ENCODE data around the gene DPH7. TPM values are rescaled to one million over a fixed set of nuclear protein-coding genes. Genes with fewer than 3 reads are reported as not detected.

DPH7 gene
- polyA plus RNA-seq, 4 donors, result 22.5 to 36.7 (median 31.5) TPM

DNA sequence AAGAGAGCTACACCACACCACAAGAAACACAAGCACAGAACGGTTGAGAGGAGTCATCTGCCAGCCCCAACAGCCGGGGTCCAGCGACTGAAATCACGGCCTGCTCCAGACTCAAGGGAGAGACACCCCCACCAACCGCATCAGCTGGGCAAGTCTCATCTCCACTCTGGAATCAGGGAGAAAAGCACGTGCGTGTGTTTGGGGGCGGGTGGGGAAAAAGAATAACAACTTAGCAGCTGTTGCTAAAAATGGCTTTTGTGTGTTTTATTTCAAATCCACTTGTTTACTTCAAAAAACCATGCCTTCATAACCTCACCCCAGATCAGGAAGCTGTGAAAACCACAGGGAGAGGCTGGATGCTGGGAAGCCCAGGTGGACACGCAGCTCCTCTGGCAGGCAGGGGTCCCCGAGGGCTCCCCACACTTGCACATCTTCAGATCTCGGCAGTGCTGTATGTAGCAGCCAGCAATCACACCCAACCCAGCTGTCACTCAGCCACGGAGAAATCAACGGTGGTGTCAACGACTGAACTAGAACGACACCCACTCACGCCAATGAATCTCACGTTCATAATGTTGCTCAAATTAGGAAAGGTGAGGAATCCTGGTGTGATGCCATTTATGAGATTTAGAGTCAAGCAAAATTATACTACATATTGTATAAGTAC lies 47.5 kb downstream of the DPH7 start:
- Histone ChIP-seq H3K9me3 (ENCODE audit: control insufficient read depth in 2 of 2, insufficient read depth in 1 of 2, low read depth in 1 of 2, low read length in 1 of 2) (no peaks in the 10 kb centered on the region), H3K4me3 (ENCODE audit: low read depth in 1 of 3, low read length in 3 of 3) (no peak overlapping the region), H3K4me1 (ENCODE audit: control insufficient read depth in 3 of 3, insufficient read depth in 2 of 3, low read depth in 1 of 3, low read length in 2 of 3) (peaks cover 0 to 3% (median 0%) of the 10 kb centered on the region in 3 donors), H3K27ac (ENCODE audit: low read depth in 1 of 3, low read length in 2 of 3) (no peak overlapping the region), H3K36me3 (ENCODE audit: control insufficient read depth in 3 of 3, insufficient read depth in 2 of 3, low read depth in 1 of 3, low read length in 3 of 3) (no peaks in the 10 kb centered on the region), H3K27me3 (ENCODE audit: control insufficient read depth in 3 of 3, insufficient read depth in 3 of 3, low read length in 3 of 3) (no peaks in the 10 kb centered on the region)
- DNase-seq (no peak), FAIRE-seq (no peak)
- WGBS, 3 donors, result 53 to 87% (median 79%) methylated on average over 17 of the region's 17 CpGs

DNA sequence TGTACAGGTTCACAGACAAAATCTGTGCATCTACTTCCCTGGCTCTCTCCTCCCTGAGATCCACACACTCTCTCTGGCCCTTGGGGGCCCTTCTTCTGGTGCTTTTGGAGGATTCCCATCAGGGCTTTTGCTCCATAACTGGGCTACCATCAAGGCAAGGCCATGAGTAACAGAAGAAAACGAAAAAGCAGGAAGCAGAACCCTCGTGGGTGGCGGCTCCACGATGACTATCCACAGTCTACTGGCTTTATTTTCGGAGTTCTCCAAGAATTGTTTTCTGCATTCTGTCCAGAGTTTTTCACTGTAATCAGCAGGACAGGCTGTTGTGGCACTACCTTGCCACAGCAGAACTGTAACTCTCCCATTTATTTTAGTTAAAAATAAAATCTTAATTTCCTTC lies 48.4 kb downstream of the DPH7 start:
- H3K27me3 ChIP-seq (ENCODE audit: control insufficient read depth in 3 of 3, insufficient read depth in 3 of 3, low read length in 3 of 3), result no peaks in the 10 kb centered on the region
- H3K36me3 ChIP-seq (ENCODE audit: control insufficient read depth in 3 of 3, insufficient read depth in 2 of 3, low read depth in 1 of 3, low read length in 3 of 3), result no peaks in the 10 kb centered on the region
- DNase-seq (no peak), FAIRE-seq (no peak)
- 72 to 82% (median 81%) methylated on average over 5 of the region's 5 CpGs for WGBS, 3 donors
- no peak overlapping the region for H3K4me3 ChIP-seq (ENCODE audit: low read depth in 1 of 3, low read length in 3 of 3)
- peaks cover 0 to 3% (median 0%) of the 10 kb centered on the region in 3 donors for H3K4me1 ChIP-seq (ENCODE audit: control insufficient read depth in 3 of 3, insufficient read depth in 2 of 3, low read depth in 1 of 3, low read length in 2 of 3)
- H3K27ac ChIP-seq (ENCODE audit: low read depth in 1 of 3, low read length in 2 of 3), result no peak overlapping the region
- no peaks in the 10 kb centered on the region for H3K9me3 ChIP-seq (ENCODE audit: control insufficient read depth in 2 of 2, insufficient read depth in 1 of 2, low read depth in 1 of 2, low read length in 1 of 2)

DNA sequence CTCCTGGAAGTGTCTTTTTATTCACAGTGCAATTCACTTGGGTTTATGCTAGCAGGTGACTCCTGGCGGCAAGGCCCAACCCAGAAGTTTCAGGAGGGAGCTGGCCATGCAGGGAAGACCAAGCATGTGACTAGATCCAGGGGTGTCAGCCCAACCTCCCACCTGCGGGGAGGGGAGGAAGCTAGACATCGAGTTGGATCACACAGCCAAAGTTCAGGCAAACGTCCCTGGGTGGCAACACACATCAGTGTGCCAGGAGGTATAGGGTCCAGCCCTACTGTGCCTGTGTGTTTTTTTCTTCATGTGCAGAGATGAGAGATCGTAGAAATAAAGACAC lies 53.8 kb downstream of the DPH7 start:
- 36 to 71% (median 53%) methylated on average over 5 of the region's 5 CpGs for WGBS, 3 donors
- H3K27me3 ChIP-seq (ENCODE audit: control insufficient read depth in 3 of 3, insufficient read depth in 3 of 3, low read length in 3 of 3), result no peaks in the 10 kb centered on the region
- FAIRE-seq (no peak), DNase-seq (no peak)
- no peaks in the 10 kb centered on the region for H3K9me3 ChIP-seq (ENCODE audit: control insufficient read depth in 2 of 2, insufficient read depth in 1 of 2, low read depth in 1 of 2, low read length in 1 of 2)
- no peak overlapping the region for H3K4me3 ChIP-seq (ENCODE audit: low read depth in 1 of 3, low read length in 3 of 3)
- H3K27ac ChIP-seq (ENCODE audit: low read depth in 1 of 3, low read length in 2 of 3), result no peak overlapping the region
- H3K4me1 ChIP-seq (ENCODE audit: control insufficient read depth in 3 of 3, insufficient read depth in 2 of 3, low read depth in 1 of 3, low read length in 2 of 3), result no peaks in the 10 kb centered on the region
- peaks cover 0 to 8% (median 0%) of the 10 kb centered on the region in 3 donors for H3K36me3 ChIP-seq (ENCODE audit: control insufficient read depth in 3 of 3, insufficient read depth in 2 of 3, low read depth in 1 of 3, low read length in 3 of 3)

DNA sequence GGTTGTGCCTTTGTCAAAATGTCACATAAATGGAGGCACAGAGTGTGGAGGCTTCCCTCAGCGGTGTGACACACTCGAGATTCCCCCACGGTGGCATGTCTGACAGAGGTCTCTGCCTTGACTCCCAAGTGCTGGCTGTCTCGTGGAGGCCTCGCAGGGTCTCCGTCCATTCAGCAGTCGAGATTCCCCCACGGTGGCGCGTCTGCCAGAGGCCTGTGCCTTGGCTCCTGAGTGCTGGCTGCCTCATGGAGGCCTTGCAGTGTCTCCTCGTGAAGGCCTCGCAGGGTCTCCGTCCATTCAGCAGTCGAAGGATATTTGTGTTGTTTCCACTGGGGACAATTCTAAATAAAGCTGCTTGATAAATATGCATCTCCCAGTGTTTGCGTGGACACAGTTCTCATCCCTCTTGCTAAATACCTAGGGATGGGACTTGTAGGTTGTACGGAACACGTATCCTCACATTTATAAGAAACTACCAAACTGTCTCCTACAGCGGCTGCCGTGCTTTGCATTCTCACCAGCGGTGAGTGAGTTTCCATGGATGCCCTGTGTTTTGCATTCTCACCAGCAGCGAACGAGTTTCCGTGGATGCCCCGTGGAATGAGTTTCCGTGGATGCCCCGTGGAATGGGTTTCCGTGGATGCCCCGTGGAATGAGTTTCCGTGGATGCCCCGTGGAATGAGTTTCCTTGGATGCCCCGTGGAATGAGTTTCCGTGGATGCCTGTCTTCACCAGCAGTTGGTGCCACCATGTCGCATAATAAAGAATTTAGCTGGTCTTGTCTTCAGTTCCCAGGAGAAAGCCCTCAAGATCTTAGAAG lies 54.4 kb downstream of the DPH7 start:
- H3K27ac ChIP-seq (ENCODE audit: low read depth in 1 of 3, low read length in 2 of 3), result no peak overlapping the region
- FAIRE-seq, result no peak
- no peaks in the 10 kb centered on the region for H3K27me3 ChIP-seq (ENCODE audit: control insufficient read depth in 3 of 3, insufficient read depth in 3 of 3, low read length in 3 of 3)
- H3K4me3 ChIP-seq (ENCODE audit: low read depth in 1 of 3, low read length in 3 of 3), result no peak overlapping the region
- H3K9me3 ChIP-seq (ENCODE audit: control insufficient read depth in 2 of 2, insufficient read depth in 1 of 2, low read depth in 1 of 2, low read length in 1 of 2), result no peaks in the 10 kb centered on the region
- no peak for DNase-seq
- 95 to 97% (median 97%) methylated on average over 33 of the region's 33 CpGs for WGBS, 3 donors
- peaks cover 0 to 13% (median 0%) of the 10 kb centered on the region in 3 donors for H3K36me3 ChIP-seq (ENCODE audit: control insufficient read depth in 3 of 3, insufficient read depth in 2 of 3, low read depth in 1 of 3, low read length in 3 of 3)
- H3K4me1 ChIP-seq (ENCODE audit: control insufficient read depth in 3 of 3, insufficient read depth in 2 of 3, low read depth in 1 of 3, low read length in 2 of 3), result no peaks in the 10 kb centered on the region

DNA sequence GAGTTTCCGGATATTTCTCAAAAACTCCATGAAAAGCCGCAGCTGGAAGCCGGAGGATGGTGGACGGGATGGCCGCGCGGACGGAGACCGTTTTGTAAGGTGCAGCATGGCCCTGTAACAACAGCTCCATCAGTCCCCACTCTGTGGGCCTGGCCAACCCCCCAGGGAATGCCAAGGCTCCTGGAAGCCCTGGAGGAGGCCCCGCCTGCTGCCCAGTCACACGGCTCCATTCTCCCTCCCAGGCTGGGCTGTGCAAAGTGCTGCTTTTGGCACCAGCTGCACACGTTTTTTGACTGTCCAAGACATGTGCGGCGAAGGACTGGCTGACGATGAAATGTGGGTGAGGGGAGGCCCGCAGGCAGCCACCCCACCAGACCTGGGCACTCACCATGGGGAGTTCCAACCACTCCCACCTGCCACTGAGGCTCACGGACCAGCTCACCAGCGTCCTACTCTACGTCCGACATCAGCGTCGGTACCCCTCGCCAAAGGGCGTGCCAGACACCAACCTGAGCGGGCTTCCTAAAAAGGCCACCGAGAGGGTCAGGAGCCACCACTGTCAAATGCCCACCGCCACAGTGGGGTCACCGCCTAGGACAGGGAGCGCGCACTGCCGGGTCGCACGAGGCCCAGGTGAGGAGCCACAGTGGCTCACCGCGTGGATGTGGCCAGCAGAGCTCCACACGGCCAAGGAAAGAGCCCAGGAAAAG lies 55.8 kb downstream of the DPH7 start:
- 94% methylated on average over 36 of the region's 36 CpGs for WGBS, 3 donors
- FAIRE-seq, result no peak
- Histone ChIP-seq H3K4me3 (ENCODE audit: low read depth in 1 of 3, low read length in 3 of 3) (no peak overlapping the region), H3K27me3 (ENCODE audit: control insufficient read depth in 3 of 3, insufficient read depth in 3 of 3, low read length in 3 of 3) (no peaks in the 10 kb centered on the region), H3K27ac (ENCODE audit: low read depth in 1 of 3, low read length in 2 of 3) (no peak overlapping the region), H3K36me3 (ENCODE audit: control insufficient read depth in 3 of 3, insufficient read depth in 2 of 3, low read depth in 1 of 3, low read length in 3 of 3) (peaks cover 0 to 13% (median 0%) of the 10 kb centered on the region in 3 donors), H3K9me3 (ENCODE audit: control insufficient read depth in 2 of 2, insufficient read depth in 1 of 2, low read depth in 1 of 2, low read length in 1 of 2) (no peaks in the 10 kb centered on the region), H3K4me1 (ENCODE audit: control insufficient read depth in 3 of 3, insufficient read depth in 2 of 3, low read depth in 1 of 3, low read length in 2 of 3) (no peaks in the 10 kb centered on the region)
- DNase-seq, result no peak

DNA sequence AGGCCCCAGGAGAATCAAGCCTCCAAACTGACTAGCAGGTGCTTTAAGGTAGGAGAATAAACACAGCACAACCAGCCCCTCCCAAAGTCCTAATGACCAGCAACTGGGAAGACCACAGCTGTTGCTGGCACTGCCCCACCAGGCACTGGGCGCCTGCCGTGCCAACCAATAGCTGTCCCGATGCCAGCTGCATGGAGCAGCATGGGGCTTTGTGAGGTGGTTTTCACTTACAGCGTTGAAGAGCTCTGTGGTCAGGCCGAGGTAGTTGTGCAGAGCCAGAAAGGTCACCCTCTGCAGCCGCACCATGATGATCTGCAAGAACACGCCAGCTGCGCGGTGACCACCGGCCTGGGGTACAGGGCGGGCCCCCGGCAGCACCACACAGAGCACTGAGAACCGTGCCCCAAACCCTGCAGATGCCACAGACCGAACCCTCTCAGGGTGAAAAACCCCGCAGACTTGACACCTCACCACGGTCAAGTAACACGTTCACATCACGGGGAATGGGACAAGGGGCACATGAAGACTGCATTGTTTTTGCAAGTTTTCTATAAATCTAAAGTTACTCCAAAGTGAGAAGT lies 57.2 kb downstream of the DPH7 start:
- Histone ChIP-seq H3K4me1 (ENCODE audit: control insufficient read depth in 3 of 3, insufficient read depth in 2 of 3, low read depth in 1 of 3, low read length in 2 of 3) (no peaks in the 10 kb centered on the region), H3K4me3 (ENCODE audit: low read depth in 1 of 3, low read length in 3 of 3) (no peak overlapping the region), H3K9me3 (ENCODE audit: control insufficient read depth in 2 of 2, insufficient read depth in 1 of 2, low read depth in 1 of 2, low read length in 1 of 2) (no peaks in the 10 kb centered on the region), H3K36me3 (ENCODE audit: control insufficient read depth in 3 of 3, insufficient read depth in 2 of 3, low read depth in 1 of 3, low read length in 3 of 3) (peaks cover 0 to 13% (median 0%) of the 10 kb centered on the region in 3 donors), H3K27me3 (ENCODE audit: control insufficient read depth in 3 of 3, insufficient read depth in 3 of 3, low read length in 3 of 3) (no peaks in the 10 kb centered on the region), H3K27ac (ENCODE audit: low read depth in 1 of 3, low read length in 2 of 3) (no peak overlapping the region)
- no peak for FAIRE-seq
- DNase-seq, result no peak
- WGBS, 3 donors, result 86 to 91% (median 90%) methylated on average over 18 of the region's 18 CpGs

DNA sequence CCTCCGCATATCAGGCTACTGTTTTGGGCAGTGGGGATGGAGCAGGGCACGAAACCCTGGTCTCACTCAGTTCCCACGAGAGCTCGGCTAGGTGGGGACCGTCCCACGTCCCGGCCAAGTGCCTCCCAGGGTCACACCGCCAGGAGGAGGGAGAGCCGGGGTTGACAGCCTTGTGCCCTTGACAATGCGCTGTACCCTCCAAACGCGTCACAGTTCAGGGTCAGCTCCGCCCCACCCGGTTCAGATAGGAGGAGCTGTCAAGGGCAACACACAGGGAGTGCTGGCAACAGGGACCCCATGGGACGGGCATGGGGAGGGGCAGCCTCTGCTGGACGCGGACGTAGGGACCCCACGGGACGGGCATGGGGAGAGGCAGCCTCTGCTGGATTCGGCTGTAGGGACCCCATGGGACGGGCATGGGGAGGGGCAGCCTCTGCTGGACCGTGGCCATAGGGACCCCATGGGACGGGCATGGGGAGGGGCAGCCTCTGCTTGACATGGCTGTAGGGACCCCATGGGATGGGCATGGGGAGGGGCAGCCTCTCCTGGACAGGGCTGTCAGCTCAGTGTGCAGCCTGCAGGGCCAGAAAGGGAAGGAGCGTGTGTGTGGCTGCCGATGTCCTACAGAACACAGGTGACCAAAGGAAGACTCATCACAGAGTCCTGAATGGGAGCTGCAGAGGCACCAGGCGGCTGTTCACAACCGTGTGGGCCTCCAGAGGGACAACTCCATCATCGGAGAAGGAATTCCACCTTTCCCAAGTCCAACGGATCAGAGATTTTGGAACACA lies 57.9 kb downstream of the DPH7 start:
- FAIRE-seq (no peak), DNase-seq (no peak)
- Histone ChIP-seq H3K27ac (ENCODE audit: low read depth in 1 of 3, low read length in 2 of 3) (no peak overlapping the region), H3K9me3 (ENCODE audit: control insufficient read depth in 2 of 2, insufficient read depth in 1 of 2, low read depth in 1 of 2, low read length in 1 of 2) (no peaks in the 10 kb centered on the region), H3K4me1 (ENCODE audit: control insufficient read depth in 3 of 3, insufficient read depth in 2 of 3, low read depth in 1 of 3, low read length in 2 of 3) (no peaks in the 10 kb centered on the region), H3K4me3 (ENCODE audit: low read depth in 1 of 3, low read length in 3 of 3) (no peak overlapping the region), H3K36me3 (ENCODE audit: control insufficient read depth in 3 of 3, insufficient read depth in 2 of 3, low read depth in 1 of 3, low read length in 3 of 3) (peaks cover 0 to 13% (median 0%) of the 10 kb centered on the region in 3 donors), H3K27me3 (ENCODE audit: control insufficient read depth in 3 of 3, insufficient read depth in 3 of 3, low read length in 3 of 3) (no peaks in the 10 kb centered on the region)
- 85 to 88% (median 87%) methylated on average over 30 of the region's 30 CpGs for WGBS, 3 donors

DNA sequence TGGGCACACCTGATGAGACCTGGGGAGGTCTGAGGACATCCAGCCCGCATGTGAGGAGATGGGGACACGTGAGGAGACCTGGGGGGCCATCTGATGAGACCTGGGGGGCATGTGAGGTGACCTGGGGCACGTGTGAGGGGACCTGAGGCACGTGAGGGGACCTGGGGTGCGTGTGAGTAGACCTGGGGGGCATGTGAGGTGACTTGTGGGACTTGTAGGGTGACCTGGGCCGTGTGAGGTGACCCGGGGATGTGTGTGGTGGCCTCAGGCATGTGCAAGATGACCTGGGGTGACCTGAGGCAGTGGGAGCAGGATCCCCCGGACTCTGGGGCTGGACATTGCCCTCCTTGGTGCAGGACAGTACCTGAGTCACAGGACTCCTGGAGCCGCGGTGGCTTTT lies 59.2 kb downstream of the DPH7 start:
- no peaks in the 10 kb centered on the region for H3K4me1 ChIP-seq (ENCODE audit: control insufficient read depth in 3 of 3, insufficient read depth in 2 of 3, low read depth in 1 of 3, low read length in 2 of 3)
- H3K27me3 ChIP-seq (ENCODE audit: control insufficient read depth in 3 of 3, insufficient read depth in 3 of 3, low read length in 3 of 3), result no peaks in the 10 kb centered on the region
- no peaks in the 10 kb centered on the region for H3K9me3 ChIP-seq (ENCODE audit: control insufficient read depth in 2 of 2, insufficient read depth in 1 of 2, low read depth in 1 of 2, low read length in 1 of 2)
- H3K27ac ChIP-seq (ENCODE audit: low read depth in 1 of 3, low read length in 2 of 3), result no peak overlapping the region
- no peak overlapping the region for H3K4me3 ChIP-seq (ENCODE audit: low read depth in 1 of 3, low read length in 3 of 3)
- FAIRE-seq, result no peak
- H3K36me3 ChIP-seq (ENCODE audit: control insufficient read depth in 3 of 3, insufficient read depth in 2 of 3, low read depth in 1 of 3, low read length in 3 of 3), result peaks cover 0 to 13% (median 0%) of the 10 kb centered on the region in 3 donors
- WGBS, 3 donors, result 78 to 85% (median 79%) methylated on average over 10 of the region's 10 CpGs
- DNase-seq, result no peak
